GM21515 (cell line): ENCODE measurements around the gene NFIA.

ENCODE experiments used
- ATAC-seq: cut with Tn5 transposase; IDR thresholded peaks from one replicate; pipeline ENCODE4 v1.9.1; 2021; ENCODE audit not compliant: unreplicated experiment

NFIA gene

GRCh38 chr1:61287014-61287413, 204.7 kb downstream of the NFIA start:
- ATAC-seq = no peak

GRCh38 chr1:61287734-61288133, 205.4 kb downstream of the NFIA start:
- no peak for ATAC-seq

DNA sequence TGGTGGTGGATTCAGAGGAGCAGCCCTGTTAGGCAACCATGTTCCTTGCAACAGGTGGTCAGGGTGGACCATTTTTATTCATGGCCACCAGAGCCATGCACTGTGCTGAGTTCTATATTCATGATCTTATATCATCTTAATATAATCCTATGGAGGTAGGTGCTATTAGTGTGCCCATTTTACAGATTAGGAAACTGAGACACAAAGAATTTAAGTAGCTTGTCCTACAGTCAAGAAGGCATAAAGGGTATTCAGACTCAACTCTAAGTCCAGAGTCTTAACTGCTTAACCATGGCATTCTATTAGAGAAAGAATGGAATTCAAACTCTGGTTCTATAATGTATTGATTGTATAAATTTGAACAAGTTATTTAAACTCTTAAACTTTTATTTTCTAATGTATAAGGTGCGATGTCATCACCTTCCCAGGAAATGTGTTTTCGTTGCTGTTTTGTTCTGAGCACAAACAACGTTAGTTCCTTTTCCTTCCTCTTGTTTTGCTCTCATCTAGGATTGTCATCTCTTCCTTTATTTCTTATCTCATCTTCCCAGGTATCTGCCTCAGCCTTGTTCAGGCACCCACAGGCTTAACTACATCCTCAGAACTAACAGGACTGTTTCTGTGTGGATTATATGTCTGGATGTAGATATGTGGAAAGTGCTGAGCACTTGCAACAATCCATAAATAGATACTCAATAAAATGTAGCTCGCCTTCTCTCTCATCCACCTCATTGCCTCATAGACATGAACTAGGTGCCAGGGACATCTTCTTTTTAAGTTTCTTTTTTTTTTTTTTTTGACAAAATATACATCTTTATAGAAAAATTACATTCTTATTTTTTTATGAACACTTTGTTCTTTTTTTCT, 207.1 kb downstream of the NFIA start:
- no peak for ATAC-seq

DNA sequence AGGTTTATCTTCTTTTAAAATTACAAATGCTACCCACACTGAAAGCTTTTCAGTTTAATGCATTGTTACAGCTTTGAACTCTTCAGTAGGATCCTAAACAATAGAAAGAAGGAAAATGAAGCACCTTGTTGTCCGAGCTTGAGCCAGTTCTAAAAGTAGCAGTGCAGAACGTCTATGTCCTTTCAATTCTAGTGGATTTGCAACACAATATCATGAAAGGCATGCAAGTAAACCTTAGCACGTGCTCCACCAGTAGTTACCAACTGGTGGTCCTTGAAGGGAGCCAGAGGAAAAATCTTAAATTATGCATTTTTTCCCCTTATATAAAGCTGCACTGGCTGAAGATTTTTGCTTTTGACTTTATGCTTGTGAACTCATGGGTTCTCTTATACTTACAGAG, 208.2 kb downstream of the NFIA start:
- no peak for ATAC-seq

DNA sequence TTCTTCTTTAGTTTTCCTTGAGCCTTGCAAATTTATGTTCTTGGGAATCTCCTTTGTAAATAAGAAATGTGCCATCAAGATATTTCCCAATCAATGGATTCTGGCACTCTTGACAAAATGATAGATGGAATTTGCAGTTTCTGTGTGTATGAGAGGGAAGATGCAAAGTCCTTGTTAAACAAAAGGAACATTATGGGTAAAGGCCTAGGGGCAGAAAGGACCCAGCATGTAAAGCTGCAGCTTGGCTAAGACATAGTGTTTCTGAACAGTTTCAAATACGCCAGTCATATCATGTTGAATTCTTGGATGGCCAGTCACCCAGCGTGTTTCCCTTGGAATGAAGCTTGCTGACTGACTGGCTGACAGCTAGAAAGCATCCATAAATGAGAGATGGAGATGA, 210.8 kb downstream of the NFIA start:
- ATAC-seq = no peak

GRCh38 chr1:61293986-61294504, 211.7 kb downstream of the NFIA start:
- ATAC-seq = no peak

GRCh38 chr1:61294930-61295329, 212.6 kb downstream of the NFIA start:
- ATAC-seq = no peak

DNA sequence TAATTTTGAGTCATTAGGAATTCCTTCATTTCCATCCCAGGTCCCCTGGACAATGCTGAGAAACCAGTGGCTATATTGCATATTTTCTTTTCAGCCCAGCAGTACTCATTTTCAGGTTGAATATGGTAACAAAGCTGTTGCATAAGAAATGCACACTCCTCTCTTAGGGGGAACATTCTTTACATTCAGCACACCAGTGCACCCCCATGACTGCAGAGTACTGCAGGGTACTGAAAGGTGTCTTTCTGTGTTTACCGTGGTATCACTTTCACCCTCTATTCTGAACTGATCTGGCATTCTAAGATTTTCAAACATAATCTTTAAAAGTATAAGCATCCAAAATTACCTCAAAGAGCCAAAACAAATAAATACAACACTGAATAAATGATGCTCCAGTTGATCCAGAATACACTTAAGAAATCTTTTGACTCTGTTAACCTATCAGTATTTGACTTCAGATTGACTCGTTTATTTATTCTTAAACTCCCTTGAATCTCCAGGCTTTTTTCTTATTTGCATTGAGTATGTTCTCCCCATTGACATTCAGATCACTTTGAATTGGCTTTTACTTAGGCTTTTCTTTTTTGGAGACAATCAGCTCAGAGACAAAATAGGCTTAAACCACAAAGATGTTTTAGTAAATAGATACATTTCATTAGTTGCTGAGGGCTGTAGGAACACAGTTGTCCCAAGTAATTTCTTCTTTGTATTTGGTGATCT, 213.6 kb downstream of the NFIA start:
- no peak for ATAC-seq

- ATAC-seq = no peak
Measured at GRCh38 chr1:61297887-61298286, 215.5 kb downstream of the NFIA start.

DNA sequence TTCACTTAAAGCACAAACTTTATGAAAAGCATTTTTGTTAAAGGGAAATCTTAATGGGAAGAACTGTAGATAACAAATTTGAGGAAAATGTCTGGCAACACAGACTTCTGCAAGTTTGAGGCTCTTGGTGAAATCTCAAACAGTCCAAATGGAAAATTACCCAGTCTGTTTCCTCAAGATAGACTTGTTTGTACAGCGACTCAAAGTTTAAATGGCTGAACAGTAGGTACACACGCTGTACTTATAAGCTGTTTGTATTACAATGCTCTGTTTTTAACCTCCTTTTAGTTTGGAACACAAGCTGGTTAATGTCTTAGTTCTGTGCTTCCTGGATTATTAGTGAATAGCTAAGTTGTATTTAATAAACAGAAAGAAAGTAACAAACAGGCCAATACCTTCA, 217.1 kb downstream of the NFIA start:
- no peak for ATAC-seq

DNA sequence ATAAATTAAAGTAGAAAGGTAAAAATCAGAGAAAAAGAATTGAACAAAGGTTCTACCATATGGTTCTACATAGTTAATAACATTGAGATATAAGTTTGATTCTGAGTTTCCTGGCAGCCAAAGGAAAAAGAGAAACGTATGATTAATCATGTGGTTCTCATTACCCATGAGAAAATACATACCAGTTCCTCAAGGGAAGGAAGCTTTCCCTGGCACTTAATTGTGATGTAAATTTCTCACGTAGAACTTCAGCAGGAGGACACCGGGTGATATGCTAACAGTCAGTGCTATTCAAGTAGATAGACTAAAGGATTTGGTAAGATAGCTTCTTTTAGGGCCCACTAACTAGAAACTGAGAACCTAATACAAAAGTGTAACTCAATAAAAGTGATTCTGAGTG, 218.5 kb downstream of the NFIA start:
- ATAC-seq = no peak

- no peak for ATAC-seq
Measured at GRCh38 chr1:61301824-61302657, 219.7 kb downstream of the NFIA start.

DNA sequence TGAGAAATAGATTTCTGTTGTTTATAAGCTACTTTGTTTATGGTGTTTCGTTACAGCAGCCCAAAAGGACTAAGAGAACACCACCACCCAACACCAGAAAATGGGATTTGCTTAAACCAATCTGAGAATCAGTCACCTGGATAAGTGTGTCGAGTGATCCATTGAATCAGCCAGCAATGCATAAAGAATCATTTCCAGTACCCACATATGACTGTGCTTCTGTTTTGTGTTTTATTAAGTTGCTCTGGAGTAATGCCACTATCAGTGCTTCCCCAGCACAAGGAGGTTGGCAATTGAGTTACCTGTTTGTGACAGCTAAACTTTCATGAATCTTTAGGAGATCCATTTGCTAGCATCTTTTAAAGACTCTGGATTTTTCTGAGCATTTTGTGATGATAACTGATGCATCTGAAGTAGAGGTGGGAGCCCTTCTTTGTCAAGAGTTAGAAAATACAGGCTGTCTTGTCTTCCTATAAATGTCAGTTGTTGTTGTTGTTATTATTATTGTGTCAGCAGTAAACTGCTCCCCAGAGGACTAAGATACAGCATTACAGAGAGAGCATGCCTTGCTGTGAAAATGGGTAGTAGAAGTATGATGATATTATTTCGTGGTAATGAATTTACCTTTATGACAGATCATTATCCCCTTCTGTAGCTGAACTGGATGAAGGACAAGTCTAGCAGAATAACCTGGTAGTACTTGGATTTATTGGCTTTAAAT, 225.2 kb downstream of the NFIA start:
- no peak for ATAC-seq

- no peak for ATAC-seq
Measured at GRCh38 chr1:61310057-61310456, 227.7 kb downstream of the NFIA start.

GRCh38 chr1:61310538-61310937, 228.2 kb downstream of the NFIA start:
- ATAC-seq = no peak

DNA sequence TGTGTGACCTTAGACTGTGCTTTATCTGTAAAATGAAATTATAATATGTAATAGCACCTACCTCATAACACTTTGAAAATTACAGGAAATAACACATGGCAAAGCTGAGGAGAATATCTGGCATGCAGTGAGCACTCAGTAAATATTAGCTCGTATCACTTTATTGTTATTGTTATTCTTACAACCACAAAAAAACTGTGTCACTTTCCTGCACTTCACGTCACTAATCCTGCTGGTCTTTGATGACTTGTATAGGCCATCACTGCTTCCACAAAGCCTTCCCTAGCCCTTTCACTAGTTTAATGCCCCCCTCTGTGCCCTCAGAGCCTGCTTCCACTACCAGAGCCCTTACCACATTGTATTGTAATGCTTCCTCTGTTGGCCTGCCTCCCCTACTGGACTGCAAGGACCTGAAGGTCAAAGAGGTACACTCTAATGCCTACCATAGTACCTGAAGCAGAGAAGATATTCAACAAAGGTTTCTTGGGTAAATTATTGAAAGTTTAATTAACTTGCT, 231.6 kb downstream of the NFIA start:
- ATAC-seq = no peak

DNA sequence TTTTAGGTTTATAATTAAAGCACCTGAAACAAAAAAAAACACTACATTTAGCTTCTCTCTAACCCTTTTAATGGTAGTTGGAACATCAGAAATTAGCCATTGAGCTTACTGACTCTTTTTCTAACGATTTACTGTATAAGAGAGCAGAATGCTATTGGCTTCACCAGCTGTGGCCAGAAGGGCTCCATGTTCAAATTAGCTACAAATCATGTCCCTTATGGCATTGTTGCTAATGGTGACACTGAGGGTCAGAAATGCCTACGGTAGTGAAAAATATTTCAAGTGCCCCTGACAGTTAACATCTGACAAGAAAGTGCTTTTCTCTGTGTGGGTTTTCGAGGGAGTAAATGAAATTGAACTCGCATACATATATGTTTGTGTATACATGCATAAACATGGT, 232.7 kb downstream of the NFIA start:
- ATAC-seq = no peak

DNA sequence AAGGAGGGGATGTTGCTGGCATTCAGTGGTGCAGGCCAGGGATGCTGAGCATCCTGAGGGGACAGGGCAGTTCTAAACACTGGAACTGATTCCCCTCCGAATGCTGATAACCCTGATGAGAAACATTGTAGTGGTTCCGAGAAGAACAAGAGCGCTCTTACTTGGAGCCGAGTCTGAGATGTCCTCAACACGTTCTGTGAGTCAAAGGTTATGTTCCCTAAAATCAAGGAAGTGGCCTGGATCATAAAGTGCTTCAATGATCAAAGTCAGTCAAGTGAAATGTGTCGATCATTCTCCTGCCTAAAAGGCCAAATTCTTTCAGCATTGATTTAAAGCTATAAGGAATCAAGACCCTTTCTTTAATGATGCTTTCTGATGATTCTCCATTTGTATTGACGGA, 234.1 kb downstream of the NFIA start:
- no peak for ATAC-seq

DNA sequence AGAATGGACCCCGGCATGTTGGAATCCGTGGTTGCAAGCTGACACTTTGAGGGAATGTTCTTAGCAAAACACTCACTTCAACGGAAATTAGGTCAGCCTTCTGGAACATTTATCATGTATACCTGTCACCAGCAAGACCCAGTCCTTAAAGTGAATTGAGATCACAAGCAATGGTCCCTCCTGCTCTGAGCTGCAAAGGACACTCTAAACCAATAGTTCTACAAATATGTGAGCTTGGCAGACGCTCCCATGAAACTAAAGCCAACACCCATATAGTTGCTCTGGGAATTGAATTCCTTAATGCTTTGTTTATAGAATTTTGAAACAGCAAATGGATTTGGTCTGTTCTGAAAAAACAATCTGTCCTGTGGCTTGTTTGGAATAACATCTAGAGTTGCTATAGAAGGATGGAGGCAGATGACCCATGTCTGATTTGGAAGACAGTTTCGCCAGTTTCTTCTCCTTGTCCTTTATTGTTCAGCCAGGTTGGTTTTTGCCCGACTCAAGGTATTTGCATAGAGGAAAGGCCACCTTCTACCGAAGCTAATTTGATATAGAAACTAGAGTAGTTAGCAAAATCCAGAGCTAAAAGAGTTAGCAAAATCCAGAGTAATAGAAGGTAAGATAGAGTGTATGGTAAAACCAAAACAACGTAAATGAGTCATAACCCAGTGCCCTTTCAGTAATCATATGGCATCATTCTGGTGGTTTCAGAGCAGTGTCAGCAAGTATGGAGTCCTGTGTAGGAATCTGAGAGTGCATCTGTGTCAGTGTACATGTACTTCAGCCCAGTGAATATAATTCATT, 236.2 kb downstream of the NFIA start:
- peak; percentile 97 for ATAC-seq

DNA sequence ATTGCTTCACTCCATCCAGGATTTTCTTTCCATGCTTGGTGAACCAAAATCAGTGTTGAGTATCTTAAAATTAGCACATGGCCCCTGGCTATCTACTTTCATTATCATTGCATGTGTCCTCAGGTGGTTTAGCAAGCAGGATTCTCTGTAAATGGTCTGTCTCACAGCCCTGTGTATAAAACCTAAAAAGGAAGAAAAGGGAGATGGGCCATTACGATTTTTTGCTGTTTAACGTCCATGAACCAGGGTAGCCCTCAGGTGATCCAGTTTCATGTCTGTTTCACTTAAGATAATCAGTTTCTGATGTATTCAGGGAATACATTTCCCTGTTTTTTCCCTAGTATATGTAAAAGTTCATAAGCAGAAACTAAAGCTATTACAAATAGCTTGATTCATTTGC, 238.2 kb downstream of the NFIA start:
- ATAC-seq = no peak
